CMK (cell line): Measurements from ENCODE around the gene HEATR3.

Experiments used
- DNase-seq: peaks from one replicate; pipeline ENCODE4 v3.0.0-alpha.2; 2010; ENCODE audit warnings: low read depth

Gene HEATR3, protein sequence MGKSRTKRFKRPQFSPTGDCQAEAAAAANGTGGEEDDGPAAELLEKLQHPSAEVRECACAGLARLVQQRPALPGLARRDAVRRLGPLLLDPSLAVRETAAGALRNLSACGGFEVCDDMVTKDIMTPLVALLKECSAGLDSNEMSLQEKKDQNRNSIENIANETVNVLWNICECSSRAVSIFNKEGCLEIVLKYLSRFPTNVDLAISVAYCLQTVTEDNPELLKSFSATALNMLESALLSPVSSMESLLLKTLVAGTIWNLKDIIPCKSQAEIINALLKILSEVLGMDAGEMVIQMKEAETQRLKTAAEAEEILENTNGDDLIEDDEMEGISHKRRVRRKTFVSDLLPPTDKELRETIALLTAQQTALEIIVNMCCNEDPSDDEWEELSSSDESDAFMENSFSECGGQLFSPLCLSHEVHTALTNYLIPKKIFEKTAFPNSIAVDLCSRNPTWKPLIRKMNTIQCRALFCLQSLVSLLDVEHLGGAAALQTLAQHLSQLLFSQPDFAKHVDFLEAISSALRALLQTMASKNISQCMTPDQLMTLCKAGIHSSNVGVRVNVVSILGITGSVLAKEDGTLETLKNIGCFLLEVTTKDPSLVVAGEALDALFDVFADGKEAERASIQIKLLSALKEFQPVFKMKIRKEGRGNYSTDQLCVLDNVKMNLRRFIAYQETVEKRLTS

DNA sequence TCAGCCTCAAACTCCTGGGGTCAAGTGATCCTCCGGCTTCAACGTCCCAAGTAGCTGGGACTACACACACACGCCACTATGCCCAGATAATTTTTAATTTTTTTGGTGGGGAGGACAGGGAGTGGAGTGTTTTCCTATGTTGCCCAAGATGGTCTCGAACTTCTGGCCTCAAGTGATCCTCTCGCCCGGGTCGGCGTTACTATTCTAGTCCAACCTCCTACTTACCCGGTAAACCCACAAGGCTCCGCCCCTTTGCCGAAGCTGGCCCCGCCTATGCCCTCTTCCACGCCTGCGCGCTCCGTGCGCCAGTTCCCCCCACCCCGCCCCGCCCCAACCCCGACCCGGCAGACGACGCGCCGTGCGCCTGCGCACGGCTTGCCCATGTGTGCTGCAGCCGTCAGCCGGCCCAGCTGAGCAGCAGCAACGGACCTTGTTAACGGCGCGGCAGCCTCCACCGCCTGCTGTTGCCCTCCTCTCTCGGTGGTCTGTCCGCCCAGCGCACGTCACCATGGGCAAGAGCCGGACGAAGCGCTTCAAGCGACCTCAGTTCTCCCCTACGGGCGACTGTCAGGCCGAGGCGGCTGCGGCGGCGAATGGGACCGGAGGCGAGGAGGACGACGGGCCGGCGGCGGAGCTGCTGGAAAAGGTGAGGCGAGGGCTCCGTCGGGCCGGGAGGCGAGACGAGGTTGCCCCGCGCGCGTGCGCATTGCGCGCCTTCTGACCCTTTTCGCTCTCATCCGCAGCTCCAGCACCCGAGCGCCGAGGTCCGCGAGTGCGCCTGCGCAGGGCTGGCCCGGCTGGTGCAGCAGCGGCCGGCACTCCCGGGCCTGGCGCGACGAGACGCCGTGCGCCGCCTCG is at the start of gene HEATR3:
HEATR3 (plus strand) TSS at position 347 of the 858 bp plus-strand sequence; CDS start at position 509, 162 bp downstream.
- DNase-seq: peak; percentile 85

DNA sequence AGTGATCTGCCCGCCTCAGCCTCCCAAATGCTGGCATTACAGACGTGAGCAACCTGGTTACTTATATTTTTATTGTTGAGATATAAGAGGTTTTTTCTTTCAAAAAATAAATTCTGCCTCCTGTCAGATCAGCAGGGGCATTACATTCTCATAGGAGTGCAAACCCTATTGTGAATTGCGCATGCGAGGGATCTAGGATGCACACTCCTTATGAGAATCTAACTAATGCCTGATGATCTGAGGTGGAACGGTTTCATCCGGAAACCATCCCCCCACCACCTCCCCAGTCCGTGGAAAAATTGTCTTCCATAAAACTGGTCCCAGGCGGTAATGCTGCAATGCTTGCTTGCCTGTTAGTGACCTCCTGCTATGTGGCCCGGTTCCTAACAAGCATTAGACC is 48.2 kb upstream of the HEATR3 start:
- DNase-seq: no peak

DNA sequence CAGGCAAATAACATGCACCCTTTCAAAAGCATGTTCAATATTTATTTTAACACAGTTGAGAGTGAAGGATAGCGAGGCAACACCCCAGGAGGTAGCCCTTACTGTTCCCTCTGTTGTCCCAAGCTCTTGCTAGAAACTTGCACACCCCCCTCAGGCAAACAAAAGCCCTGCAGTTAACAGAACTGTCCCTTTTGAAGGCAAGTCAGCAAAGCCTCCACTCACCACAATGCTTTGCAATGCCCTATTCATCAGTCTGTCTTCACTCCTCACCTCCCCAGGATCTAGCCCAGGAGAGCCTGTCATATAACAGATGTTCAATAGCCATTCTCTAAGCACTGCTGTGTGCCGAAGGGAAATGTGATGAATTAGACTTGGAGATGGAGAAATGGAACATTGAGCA is 44.2 kb upstream of the HEATR3 start:
- no peak for DNase-seq

DNA sequence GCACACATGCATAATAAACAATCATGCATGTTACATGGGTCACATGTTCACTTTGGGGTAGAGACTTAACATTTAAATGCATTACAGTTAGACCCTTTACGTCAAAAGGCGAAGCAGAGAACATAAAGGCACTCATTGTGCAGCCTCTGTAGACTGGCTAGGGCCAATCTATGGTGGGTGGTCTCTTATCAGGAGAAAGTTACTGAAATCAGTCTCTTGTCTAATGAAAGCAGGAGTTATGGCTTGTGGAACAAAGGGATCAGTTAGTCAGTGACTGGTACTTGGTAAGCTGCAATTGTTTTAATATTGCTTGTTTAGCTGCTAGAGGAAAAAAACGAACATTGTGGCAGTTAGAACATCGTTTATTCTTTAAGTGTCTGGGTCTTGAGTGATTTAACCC is 42.1 kb upstream of the HEATR3 start:
- DNase-seq: no peak

DNA sequence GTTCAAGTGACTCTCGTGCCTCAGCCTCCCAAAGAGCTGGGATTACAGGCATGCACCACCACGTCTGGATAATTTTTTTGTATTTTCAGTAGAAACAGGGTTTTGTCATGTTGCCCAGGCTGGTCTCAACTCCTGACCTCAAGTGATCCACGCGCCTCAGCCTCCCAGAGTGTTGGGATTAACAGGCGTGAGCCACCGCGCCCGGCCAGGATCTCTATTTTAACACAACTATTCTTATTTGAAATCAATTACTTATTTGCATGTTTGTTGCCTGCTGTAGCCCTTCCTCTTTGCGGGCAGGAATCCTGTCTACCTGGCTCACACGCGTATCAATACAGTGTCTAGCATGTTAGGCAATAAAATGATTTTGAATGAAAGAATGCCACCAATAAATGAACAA is 41.6 kb upstream of the HEATR3 start:
- no peak for DNase-seq

DNA sequence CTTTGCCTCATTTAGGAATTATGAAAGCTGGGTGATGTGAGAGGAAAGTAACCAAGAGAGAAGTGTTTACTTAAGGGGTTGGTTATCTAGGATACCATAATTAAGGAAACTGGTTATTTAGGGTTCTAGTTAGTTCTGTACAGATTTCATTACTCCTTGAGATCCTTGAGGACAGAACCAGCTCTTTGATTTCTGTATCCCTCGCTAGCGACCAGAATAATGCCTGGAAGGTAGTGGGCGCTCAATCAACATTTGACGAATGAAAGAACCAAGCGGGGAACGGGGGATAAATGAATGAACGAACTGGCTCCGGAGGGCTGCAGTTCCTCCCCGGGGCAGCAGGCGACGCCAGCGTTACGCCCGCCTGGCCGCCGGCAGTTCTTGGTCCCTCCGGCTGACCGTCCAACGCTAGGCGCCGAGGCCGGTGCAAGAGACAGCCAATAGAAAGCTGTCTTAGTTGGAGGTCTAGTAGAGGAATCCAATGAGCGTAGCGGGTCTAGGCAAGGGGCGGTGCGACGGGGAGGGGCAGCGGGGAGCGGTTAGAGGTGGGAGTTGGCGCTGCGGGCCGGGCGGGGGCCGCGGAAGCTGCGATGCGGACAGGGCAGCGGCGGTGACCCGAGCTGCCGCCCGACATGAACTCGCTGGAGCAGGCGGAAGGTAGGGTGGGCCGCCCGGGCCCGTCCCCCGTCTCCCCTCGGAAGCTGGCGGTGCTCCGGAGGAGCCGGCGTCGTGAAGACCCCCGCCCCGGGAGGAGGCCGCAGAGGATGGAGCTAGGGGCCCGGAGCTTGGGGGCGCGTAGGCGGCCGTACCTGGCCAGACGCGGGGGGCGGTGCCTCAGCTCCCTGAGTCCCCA is 40.9 kb upstream of the HEATR3 start, which contains the start of gene CNEP1R1:
CNEP1R1 (plus strand) TSS at position 542 of the 853 bp plus-strand sequence; CDS start at position 633, 91 bp downstream.
- peak; percentile 90 for DNase-seq

DNA sequence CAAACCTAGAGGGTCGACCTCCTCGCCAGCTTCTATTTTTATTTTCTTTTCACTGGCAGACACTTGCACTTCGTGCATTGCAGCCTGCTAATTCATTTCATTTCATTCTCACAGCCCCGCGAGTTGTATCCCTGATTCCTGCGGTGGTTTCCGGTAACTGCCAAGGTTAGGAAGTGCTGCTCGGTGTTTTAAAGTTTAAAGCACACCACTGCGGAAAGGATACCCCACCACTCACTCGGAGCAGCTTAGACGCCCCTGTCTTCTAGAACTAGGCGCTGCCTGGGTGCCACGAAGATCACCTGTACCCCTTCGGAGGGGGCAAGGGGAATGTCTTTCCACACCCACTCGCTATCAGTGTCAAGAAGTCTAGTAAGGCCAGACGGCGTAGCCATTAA is 40.2 kb upstream of the HEATR3 start:
- no peak for DNase-seq

DNA sequence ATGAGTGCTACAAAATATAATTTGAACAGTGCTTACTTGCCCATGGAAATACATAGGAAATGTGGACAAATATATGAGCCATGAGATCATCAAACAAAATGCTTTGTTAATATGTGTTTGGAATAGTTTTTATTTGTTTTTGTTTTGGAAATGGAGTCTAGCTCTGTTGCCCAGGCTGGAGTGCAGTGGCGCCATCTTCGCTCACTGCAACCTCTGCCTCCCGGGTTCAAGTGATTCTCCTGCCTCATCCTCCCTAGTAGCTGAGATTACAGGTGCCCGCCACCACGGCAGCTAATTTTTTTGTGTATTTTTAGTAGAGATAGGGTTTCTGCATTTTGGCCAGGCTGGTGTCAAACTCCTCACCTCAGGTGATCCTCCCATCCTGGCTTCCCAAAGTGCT is 37.9 kb upstream of the HEATR3 start:
- no peak for DNase-seq

DNA sequence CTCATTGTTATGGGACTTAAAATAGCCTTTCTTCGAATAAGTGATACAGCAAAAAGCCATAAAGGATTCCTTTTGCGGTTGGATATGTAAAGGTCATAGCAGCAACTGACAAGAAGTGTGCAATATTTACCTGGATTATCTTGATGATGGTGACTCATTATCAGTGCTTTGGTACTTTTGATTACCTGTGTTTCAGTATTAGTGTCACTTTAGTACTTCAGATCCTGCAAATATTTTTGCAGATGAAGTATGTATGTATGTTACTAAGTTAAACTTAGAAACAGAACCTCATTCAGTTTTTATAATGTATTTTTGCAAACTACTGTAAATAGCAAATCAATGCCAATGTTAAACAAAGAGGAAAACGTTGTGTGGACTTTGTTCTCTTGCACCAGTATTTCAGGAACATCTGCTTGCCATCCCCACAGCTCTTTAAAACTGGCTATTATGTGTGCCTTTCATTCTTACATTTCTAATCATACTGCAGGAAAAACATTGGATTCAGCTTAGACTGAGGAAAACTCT is 30.2 kb upstream of the HEATR3 start:
- DNase-seq: no peak

DNA sequence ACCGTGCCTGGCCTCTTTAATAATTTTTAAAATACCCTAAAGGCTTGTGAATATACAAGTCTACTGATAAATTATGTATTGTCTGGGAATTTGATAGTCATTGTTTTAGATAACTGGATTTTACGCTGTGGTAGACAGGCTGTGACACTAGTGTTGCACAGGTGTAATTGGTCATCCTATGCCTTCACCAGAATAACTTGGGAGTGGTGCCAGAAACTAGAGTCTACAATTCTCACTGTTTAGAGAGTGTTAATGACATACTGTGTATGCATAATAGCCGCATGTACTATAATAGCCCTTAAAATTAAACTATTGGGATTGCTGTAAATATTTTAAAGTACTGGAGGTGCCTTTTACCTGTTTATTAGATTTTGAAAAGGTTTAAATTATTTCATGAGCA is 29.3 kb upstream of the HEATR3 start:
- no peak for DNase-seq

DNA sequence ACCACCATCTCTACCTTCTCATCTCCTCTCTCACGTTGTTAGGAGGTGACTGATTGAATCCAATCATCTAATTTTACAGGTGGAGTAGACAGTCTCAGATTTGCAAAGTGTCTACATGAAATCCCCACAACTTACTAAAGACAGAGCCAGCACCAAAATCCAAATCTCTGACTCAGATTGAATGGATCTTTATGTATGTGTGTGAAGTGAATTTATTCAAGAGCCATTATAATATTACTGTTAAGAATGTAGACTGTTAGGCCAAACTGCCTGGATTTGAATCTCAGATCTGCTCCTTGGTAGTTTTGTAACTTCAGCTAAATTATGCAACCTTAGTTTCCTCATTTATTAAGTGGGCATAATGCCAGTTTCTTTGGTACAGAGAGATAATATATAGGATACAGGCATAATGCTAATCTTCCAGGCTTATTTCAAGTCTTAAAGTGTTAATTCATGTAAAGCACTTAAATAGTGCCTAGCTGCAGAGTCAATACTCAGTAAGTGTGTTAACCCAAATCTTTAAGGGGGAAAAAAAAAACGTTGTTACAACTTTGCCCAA is 28.0 kb upstream of the HEATR3 start:
- DNase-seq: no peak

DNA sequence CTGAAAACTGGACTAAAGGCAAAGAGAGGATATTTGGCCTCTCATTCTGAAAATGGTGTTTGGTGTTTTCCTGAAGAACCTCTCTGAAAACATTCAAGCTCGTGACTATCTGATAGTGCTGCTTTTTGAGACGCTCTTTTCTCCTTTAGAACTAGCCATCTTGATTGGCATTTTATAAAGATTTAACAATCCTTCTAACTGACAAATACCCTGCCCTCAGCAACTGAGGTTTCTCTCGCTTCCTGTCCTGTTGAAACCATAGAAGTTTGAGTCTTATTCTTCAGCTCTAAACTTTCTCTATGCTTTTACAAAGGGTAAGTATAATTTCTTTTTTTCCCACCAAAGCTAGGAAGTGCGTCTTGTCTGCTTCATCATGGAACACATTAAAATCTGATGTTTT is 27.5 kb upstream of the HEATR3 start:
- DNase-seq: no peak

DNA sequence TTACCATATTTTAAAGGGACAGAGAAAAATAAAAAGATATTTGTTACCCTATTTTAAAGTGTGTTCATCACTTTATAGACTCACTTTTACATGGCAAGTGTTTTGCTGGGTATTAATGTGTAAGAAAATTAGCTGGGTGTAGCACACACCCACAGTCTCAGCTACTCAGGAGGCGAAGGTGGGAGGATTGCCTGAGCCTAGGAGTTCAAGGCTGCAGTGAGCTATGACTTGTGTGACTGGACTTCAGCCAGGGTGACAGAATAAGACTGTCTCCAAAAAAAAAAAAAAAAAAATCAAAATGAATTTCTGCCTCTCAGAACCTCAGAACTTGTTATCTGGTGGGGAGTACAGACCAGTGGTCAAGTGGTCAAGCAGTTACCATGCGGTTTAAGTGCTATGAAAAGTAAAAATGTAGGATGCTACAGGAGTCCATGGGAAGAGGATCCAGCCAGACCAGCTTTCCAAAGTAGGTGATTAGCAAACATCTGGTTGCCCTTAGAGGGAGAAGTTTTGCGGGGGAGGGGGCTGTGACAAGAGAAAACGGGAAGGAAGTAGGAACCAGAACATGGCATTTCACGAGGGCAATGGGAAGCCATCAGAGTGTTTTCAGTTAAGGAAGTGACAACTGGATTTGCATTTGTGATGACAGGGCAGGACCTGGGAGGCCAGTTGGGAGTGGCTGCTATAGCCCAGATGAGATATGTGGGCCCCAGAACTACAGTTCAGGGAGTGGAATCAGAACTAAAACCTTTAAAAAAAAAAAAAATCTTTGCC is 26.8 kb upstream of the HEATR3 start:
- DNase-seq: peak; percentile 51

DNA sequence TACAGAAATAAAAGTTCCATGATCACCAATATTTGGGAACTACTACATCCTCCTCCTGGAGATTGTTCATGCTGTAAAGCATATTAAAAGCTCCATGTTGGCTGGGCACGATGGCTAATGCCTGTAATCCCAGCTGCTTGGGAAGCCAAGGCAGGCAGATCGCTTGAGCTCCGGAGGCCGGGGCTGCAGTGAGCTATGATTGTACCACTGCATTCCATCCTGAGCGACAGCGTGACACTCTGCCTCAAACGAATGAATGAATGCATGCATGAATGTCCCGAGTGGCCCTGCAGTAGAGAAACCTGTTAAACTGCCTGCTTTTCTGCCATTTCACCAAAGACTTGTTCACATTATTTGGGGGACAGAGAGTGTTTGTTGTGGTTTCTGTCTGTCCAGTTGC is 25.8 kb upstream of the HEATR3 start:
- DNase-seq: no peak

DNA sequence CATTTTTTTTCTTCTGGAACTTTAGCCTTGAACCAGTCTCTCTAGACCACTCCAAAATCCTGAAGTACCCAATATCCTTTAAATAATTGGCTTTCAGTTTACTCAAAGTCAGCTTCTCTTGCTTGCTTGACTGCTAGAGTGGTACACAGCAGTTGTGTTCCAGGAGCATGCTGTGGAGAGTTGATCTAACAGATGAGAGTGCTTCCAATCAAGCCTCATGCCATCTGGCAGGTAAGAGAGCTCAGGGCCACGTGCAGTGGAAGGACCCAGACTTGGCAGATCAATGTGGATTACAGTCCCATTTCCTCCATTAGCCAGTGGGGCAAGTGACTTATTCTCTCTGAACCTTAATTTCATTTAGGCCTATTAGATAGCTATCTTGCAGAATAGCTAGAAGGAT is 25.1 kb upstream of the HEATR3 start:
- no peak for DNase-seq

DNA sequence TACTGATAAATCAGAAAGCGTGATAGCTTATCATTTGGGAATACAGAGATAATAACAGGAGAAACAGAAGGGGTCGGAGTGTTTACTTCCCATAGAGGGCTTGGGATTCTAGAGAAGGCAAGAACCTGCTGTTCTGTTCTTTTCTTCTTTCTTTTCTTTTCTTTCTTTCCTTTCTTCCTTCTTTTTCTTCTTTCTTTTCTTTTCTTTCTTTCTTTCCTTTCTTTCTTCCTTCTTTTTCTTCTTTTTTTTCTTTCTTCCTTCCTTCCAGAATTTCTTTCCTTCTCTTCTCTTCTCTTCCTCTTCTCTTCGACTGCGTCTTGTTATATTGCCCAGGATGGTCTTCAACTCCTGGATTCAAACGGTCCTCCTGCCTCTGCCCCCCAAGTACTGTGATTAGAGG is 22.4 kb upstream of the HEATR3 start:
- DNase-seq: no peak

DNA sequence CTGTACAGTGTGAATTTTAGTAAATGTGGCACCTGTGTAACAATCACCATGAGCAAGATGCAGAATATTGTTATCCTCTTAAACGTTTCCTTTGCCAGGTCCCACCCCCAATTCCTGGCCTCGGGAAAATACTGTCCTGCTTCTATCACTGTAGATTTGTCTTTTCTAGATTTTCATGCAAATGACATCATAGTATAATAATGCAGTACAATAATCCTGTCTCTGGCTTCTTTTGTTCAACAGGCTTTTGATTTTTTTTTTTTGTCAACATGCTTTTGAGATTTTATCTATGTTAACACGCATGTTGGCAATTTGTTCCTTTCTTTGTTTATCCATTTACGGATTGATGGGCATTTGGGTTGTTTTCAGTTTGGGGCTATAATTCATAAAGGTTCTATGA is 20.4 kb upstream of the HEATR3 start:
- no peak for DNase-seq

DNA sequence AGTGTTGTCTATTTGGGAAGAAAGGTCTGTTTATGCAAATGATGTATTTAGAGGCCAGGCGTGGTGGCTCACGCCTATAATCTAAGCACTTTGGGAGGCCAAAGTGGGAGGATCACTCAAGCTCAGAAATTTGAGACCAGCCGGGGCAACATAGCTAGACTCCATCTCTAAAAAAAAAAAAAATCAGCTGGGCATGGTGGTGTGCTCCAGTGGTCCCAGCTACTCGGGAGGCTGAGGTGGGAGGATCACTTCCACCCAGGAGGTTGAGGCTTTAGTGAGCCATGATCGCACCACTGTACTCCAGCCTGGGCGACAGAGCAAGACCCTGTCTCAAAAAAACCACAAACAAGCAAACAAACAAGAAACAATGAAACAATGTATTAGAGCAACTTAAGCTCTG is 18.9 kb upstream of the HEATR3 start:
- DNase-seq: no peak

DNA sequence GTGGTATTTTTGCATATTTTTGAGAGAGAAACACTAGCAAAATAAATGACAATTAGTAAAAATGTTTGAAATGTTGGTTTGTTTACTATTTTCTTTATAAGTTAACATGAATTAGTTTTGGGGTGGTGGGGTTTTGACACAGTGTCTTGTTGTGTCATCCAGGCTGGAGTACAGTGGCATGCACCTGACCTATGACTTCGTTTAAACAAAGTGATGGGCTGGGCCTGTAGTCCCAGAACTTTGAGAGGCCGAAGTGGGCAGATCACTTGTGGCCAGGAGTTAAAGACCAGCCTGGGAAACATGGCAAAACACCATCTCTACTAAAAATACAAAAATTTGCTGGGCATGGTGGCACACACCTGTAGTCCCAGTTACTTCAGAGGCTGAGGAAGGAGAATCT is 17.9 kb upstream of the HEATR3 start:
- DNase-seq: no peak

DNA sequence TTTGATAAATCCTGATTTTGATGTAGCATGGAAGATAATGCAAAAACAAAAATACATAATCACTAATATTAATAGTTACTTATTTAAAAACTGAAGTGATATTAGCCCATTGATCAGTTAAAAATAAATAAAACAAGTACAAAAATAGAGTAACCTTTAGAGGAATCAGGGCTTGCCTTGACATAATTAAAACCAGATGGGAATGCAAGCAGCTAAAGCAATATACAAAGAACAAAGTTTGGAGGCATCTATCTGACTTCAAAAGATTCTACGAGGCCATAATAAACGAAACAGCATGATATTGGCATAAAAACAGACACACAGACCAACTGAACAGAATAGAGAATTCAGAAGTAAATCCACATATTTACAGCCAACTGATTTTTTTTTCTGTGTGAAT is 15.0 kb upstream of the HEATR3 start:
- no peak for DNase-seq
